ENCODE results near the gene EYA3. TPM values are rescaled to one million over a fixed set of nuclear protein-coding genes. Genes with fewer than 3 reads are reported as not detected.

EYA3 gene
- total RNA-seq, 1 donor from 2014 or later, result 16.9 TPM

- no peak for DNase-seq
- H3K4me1 ChIP-seq, result no peaks in the 10 kb centered on the region
- no peaks in the 10 kb centered on the region for H3K27me3 ChIP-seq (ENCODE audit: low read depth)
- peaks cover 52% of the 10 kb centered on the region for H3K36me3 ChIP-seq
- no peak overlapping the region for H3K27ac ChIP-seq (replicated peaks)
- TF ChIP-seq CTCF (IDR thresholded peaks at IDR 0.05; ENCODE audit: borderline replicate concordance), result no peak
- no peak overlapping the region for H3K4me3 ChIP-seq
- intact Hi-C loops (cut with micrococcal nuclease), result no loop called here
- no peaks in the 10 kb centered on the region for H3K9me3 ChIP-seq (replicated peaks)
These were observed 44.0 kb downstream of the EYA3 start for GRCh38 chr1:28044399-28044798.

GRCh38 chr1:28039341-28039740 is 49.1 kb downstream of the EYA3 start:
- H3K36me3 ChIP-seq, result peaks cover 51% of the 10 kb centered on the region
- TF ChIP-seq CTCF (IDR thresholded peaks at IDR 0.05; ENCODE audit: borderline replicate concordance), result no peak
- intact Hi-C loops (cut with micrococcal nuclease), result no loop called here

GRCh38 chr1:28037946-28038345 is 50.5 kb downstream of the EYA3 start:
- no peak for DNase-seq
- no peak overlapping the region for H3K27ac ChIP-seq (replicated peaks)
- intact Hi-C loops (cut with micrococcal nuclease), result no loop called here
- no peak overlapping the region for H3K4me3 ChIP-seq
- TF ChIP-seq CTCF (IDR thresholded peaks at IDR 0.05; ENCODE audit: borderline replicate concordance), result no peak
- no peaks in the 10 kb centered on the region for H3K27me3 ChIP-seq (ENCODE audit: low read depth)
- H3K9me3 ChIP-seq (replicated peaks), result no peaks in the 10 kb centered on the region
- H3K36me3 ChIP-seq, result peaks cover 57% of the 10 kb centered on the region
- peaks cover 10% of the 10 kb centered on the region for H3K4me1 ChIP-seq

More at GRCh38 chr1:28039341-28039740, 49.1 kb downstream of the EYA3 start:
- Histone ChIP-seq H3K4me3 (no peak overlapping the region), H3K4me1 (peaks cover 10% of the 10 kb centered on the region), H3K27ac (replicated peaks) (no peak overlapping the region), H3K27me3 (ENCODE audit: low read depth) (no peaks in the 10 kb centered on the region), H3K9me3 (replicated peaks) (no peaks in the 10 kb centered on the region)
- DNase-seq, result no peak

- Histone ChIP-seq H3K9me3 (replicated peaks) (no peaks in the 10 kb centered on the region), H3K36me3 (peaks cover 55% of the 10 kb centered on the region), H3K27me3 (ENCODE audit: low read depth) (no peaks in the 10 kb centered on the region), H3K4me3 (no peak overlapping the region), H3K27ac (replicated peaks) (no peak overlapping the region), H3K4me1 (peaks cover 10% of the 10 kb centered on the region)
- intact Hi-C loops (cut with micrococcal nuclease), result no loop called here
- TF ChIP-seq CTCF (IDR thresholded peaks at IDR 0.05; ENCODE audit: borderline replicate concordance), result no peak
- no peak for DNase-seq
These were observed 51.2 kb downstream of the EYA3 start for GRCh38 chr1:28037206-28037605.

GRCh38 chr1:28036431-28036830 is 52.0 kb downstream of the EYA3 start:
- Histone ChIP-seq H3K27ac (replicated peaks) (no peak overlapping the region), H3K4me1 (peaks cover 16% of the 10 kb centered on the region), H3K4me3 (no peak overlapping the region), H3K27me3 (ENCODE audit: low read depth) (no peaks in the 10 kb centered on the region), H3K36me3 (peaks cover 48% of the 10 kb centered on the region), H3K9me3 (replicated peaks) (no peaks in the 10 kb centered on the region)
- peak; percentile 42 for TF ChIP-seq CTCF (IDR thresholded peaks at IDR 0.05; ENCODE audit: borderline replicate concordance)
- no peak for DNase-seq
- intact Hi-C loops (cut with micrococcal nuclease), result no loop called here

- intact Hi-C loops (cut with micrococcal nuclease), result no loop called here
- no peak for DNase-seq
- Histone ChIP-seq H3K36me3 (peaks cover 39% of the 10 kb centered on the region), H3K4me3 (no peak overlapping the region), H3K4me1 (peaks cover 24% of the 10 kb centered on the region), H3K27ac (replicated peaks) (no peak overlapping the region), H3K9me3 (replicated peaks) (no peaks in the 10 kb centered on the region), H3K27me3 (ENCODE audit: low read depth) (no peaks in the 10 kb centered on the region)
- no peak for TF ChIP-seq CTCF (IDR thresholded peaks at IDR 0.05; ENCODE audit: borderline replicate concordance)
These were observed 53.0 kb downstream of the EYA3 start for GRCh38 chr1:28035420-28035819.

Data from left ventricle myocardium inferior (tissue), 1 donor.